ENCODE results near the gene SLC6A3.

The SLC6A3 gene

DNA sequence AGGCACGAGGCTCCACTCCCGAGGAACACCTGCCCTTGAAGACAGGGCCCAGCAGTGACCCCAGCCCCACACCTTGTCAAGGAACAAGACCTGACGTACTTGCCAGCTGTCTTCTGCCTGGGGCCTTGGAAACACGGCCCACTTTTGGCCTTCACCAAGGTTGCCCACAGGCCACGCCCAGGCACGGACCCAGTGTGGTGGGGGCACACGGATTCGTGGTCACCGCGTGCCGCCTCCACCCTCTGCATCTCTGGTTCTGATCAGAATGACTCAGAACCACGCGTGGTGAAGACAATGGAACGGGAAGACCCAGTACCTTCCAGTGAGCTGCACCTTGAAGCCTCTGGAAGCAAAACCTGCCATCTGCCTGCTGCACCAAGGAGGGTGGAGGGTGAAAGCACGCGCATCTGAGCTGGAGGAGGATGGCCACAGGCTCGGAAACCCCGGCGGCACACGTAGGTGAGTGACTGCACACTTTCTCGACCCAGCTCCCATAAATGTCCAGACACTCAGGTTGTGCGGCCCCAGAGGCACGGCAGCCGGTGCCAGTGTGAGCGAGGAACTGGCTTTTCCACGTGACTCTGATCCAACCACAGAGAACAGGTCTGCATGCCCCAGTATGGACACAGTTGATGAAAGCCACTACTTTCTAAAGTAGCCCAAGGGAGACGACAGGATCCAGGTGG is 42.0 kb upstream of the SLC6A3 start:
- no peak for TF ChIP-seq CTCF (IDR thresholded peaks at IDR 0.05; ENCODE audit: control insufficient read depth, extremely low read depth, insufficient read depth)
- no peak overlapping the region for H3K4me3 ChIP-seq (ENCODE audit: low read depth, low read length)
- no peak for DNase-seq (ENCODE audit: low read depth)

GRCh38 chr5:1486271-1486670 is 41.0 kb upstream of the SLC6A3 start:
- DNase-seq (ENCODE audit: low read depth): no peak
- TF ChIP-seq CTCF (IDR thresholded peaks at IDR 0.05; ENCODE audit: control insufficient read depth, extremely low read depth, insufficient read depth): no peak
- H3K4me3 ChIP-seq (ENCODE audit: low read depth, low read length): no peak overlapping the region

GRCh38 chr5:1485579-1486118 is 40.4 kb upstream of the SLC6A3 start:
- TF ChIP-seq CTCF (IDR thresholded peaks at IDR 0.05; ENCODE audit: control insufficient read depth, extremely low read depth, insufficient read depth): no peak
- no peak overlapping the region for H3K4me3 ChIP-seq (ENCODE audit: low read depth, low read length)
- no peak for DNase-seq (ENCODE audit: low read depth)

GRCh38 chr5:1484730-1485578 is 39.7 kb upstream of the SLC6A3 start:
- no peak overlapping the region for H3K4me3 ChIP-seq (ENCODE audit: low read depth, low read length)
- no peak for DNase-seq (ENCODE audit: low read depth)
- no peak for TF ChIP-seq CTCF (IDR thresholded peaks at IDR 0.05; ENCODE audit: control insufficient read depth, extremely low read depth, insufficient read depth)

- H3K4me3 ChIP-seq (ENCODE audit: low read depth, low read length): no peak overlapping the region
- no peak for TF ChIP-seq CTCF (IDR thresholded peaks at IDR 0.05; ENCODE audit: control insufficient read depth, extremely low read depth, insufficient read depth)
- DNase-seq (ENCODE audit: low read depth): no peak
These were observed 38.9 kb upstream of the SLC6A3 start for GRCh38 chr5:1483856-1484729.

DNA sequence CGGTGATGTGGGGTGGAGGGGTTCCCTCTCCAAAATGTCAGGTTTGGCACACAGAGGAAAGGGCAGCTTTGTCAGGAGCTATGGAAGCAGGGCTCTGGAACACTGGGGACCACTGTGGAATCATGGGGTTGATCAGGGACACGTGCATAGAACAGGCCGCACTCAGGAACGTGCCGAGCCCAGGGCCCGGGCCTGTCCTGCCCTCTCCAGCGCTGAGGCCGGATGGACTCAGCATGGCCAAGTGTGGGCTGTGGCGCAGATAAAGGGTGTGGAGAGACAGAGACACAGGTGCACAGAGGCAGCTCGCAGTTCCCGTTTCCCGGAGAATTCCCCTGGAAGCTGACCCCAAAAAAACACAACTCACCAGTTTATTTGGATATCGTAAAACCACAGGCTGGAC is 37.8 kb upstream of the SLC6A3 start:
- DNase-seq (ENCODE audit: low read depth): no peak
- TF ChIP-seq CTCF (IDR thresholded peaks at IDR 0.05; ENCODE audit: control insufficient read depth, extremely low read depth, insufficient read depth): no peak
- no peak overlapping the region for H3K4me3 ChIP-seq (ENCODE audit: low read depth, low read length)
